Osteocyte (in vitro differentiated cells): ENCODE measurements around the gene B4GALT5. TPM values are rescaled to one million over a fixed set of nuclear protein-coding genes. Genes with fewer than 3 reads are reported as not detected.

Experiments used
- DNase-seq: peaks from one replicate; pipeline ENCODE4 v3.0.0; 2021; ENCODE audit warnings: mixed read lengths; ENCODE audit not compliant: unreplicated experiment; ENCODE audit errors: extremely low spot score
- H3K27ac Mint-ChIP-seq: one replicate; pipeline ENCODE4 v1.8.0; 2021; ENCODE audit warnings: mild to moderate bottlenecking, mixed read lengths; ENCODE audit not compliant: unreplicated experiment
- H3K27me3 Mint-ChIP-seq: one replicate; pipeline ENCODE4 v1.8.0; 2021; ENCODE audit warnings: mixed read lengths; ENCODE audit not compliant: unreplicated experiment
- H3K36me3 Mint-ChIP-seq: one replicate; pipeline ENCODE4 v1.8.0; 2021; ENCODE audit warnings: mixed read lengths; ENCODE audit not compliant: unreplicated experiment
- H3K4me1 Mint-ChIP-seq: one replicate; pipeline ENCODE4 v1.8.0; 2021; ENCODE audit warnings: mixed read lengths; ENCODE audit not compliant: unreplicated experiment
- H3K4me3 Mint-ChIP-seq: one replicate; pipeline ENCODE4 v1.8.0; 2021; ENCODE audit warnings: mild to moderate bottlenecking, moderate library complexity, mixed read lengths; ENCODE audit not compliant: unreplicated experiment
- H3K9me3 Mint-ChIP-seq: one replicate; pipeline ENCODE4 v1.8.0; 2021; ENCODE audit warnings: mixed read lengths; ENCODE audit not compliant: unreplicated experiment
- CTCF ChIP-seq: fragments of 200-600 bp; sonication (generic); IDR thresholded peaks from 2 replicates; pipeline ENCODE4 v1.5.0; 2021; ENCODE audit warnings: antibody characterized with exemption, mild to moderate bottlenecking, moderate library complexity
- total RNA-seq: library from RNA; stranded (reverse); gene quantifications from 2 replicates; pipeline ENCODE4 v1.2.1, GENCODE V29; 2021

Gene B4GALT5
- total RNA-seq, 1 donor from 2014 or later: 45.4 TPM

GRCh38 chr20:49684335-49684997 lies 29.2 kb downstream of the B4GALT5 start:
- no peak for DNase-seq
- Mint-ChIP-seq H3K27ac (peak overlapping the region; percentile 85), H3K4me1 (peaks cover 66% of the 10 kb centered on the region), H3K27me3 (no peaks in the 10 kb centered on the region), H3K9me3 (no peaks in the 10 kb centered on the region), H3K36me3 (no peaks in the 10 kb centered on the region), H3K4me3 (peak overlapping the region; percentile 20)
- no peak for TF ChIP-seq CTCF

DNA sequence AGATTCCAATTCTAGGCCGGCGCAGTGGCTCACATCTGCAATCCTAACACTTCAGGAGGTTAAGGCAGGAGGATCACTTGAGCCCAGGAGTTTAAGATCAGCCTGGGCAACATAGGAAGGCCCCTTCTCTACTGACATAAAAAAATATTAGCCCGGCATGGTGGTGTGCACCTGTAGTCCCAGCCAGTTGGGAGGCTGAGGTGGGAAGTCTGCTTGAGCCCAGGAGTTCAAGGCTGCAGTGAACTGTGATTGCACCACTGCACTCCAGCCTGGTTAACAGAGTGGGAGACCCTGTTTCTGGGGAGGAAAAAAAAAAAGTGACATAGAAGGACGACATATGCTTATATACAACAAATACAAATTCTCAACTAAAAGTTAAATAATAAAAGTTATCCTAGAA lies 30.9 kb downstream of the B4GALT5 start:
- no peaks in the 10 kb centered on the region for H3K27me3 Mint-ChIP-seq
- TF ChIP-seq CTCF: no peak
- no peaks in the 10 kb centered on the region for H3K9me3 Mint-ChIP-seq
- no peak overlapping the region for H3K27ac Mint-ChIP-seq
- no peak for DNase-seq
- peaks cover 67% of the 10 kb centered on the region for H3K4me1 Mint-ChIP-seq
- H3K4me3 Mint-ChIP-seq: no peak overlapping the region
- no peaks in the 10 kb centered on the region for H3K36me3 Mint-ChIP-seq

GRCh38 chr20:49682278-49682677 lies 31.4 kb downstream of the B4GALT5 start:
- H3K27ac Mint-ChIP-seq: no peak overlapping the region
- no peaks in the 10 kb centered on the region for H3K27me3 Mint-ChIP-seq
- H3K9me3 Mint-ChIP-seq: no peaks in the 10 kb centered on the region
- H3K36me3 Mint-ChIP-seq: no peaks in the 10 kb centered on the region
- H3K4me3 Mint-ChIP-seq: no peak overlapping the region
- no peak for TF ChIP-seq CTCF
- H3K4me1 Mint-ChIP-seq: peaks cover 68% of the 10 kb centered on the region
- no peak for DNase-seq

GRCh38 chr20:49681850-49682216 lies 31.8 kb downstream of the B4GALT5 start:
- Mint-ChIP-seq H3K27ac (no peak overlapping the region), H3K4me1 (peaks cover 68% of the 10 kb centered on the region), H3K27me3 (no peaks in the 10 kb centered on the region)

DNA sequence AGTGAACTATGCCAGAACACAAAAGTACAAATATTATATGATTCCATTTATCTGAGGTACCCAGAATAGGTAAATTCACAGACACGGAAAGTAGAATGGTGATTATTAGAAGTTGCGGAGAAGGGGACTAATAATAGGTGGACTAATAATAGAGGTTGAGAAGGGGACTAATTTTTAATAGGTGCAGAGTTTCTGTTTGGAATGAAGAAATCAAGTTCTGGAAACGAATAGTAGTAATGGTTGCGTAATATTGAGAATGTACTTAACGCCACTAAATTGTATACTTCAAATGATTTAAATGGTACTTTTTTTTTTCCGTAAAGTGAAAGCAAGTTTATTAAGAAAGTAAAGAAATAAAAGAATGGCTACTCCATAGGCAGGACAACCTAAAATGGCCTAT lies 33.2 kb downstream of the B4GALT5 start:
- no peak for TF ChIP-seq CTCF
- H3K36me3 Mint-ChIP-seq: no peaks in the 10 kb centered on the region
- no peak overlapping the region for H3K27ac Mint-ChIP-seq
- DNase-seq: no peak
- peaks cover 71% of the 10 kb centered on the region for H3K4me1 Mint-ChIP-seq
- no peaks in the 10 kb centered on the region for H3K9me3 Mint-ChIP-seq
- no peaks in the 10 kb centered on the region for H3K27me3 Mint-ChIP-seq
- no peak overlapping the region for H3K4me3 Mint-ChIP-seq

More at GRCh38 chr20:49681850-49682216, 31.8 kb downstream of the B4GALT5 start:
- H3K36me3 Mint-ChIP-seq: no peaks in the 10 kb centered on the region
- no peak for TF ChIP-seq CTCF
- H3K9me3 Mint-ChIP-seq: no peaks in the 10 kb centered on the region
- no peak for DNase-seq
- no peak overlapping the region for H3K4me3 Mint-ChIP-seq
